Erythroblast (primary cell): ENCODE measurements around the gene EPHB1.

Experiments used
- GATA1 ChIP-seq: IDR thresholded peaks from 2 replicates; pipeline ENCODE4 v1.6.1; 2011; ENCODE audit warnings: low read depth, mild to moderate bottlenecking, control low read depth, low read length, moderate library complexity
- POLR2A ChIP-seq: IDR thresholded peaks from 2 replicates; pipeline ENCODE4 v1.6.1; 2011; ENCODE audit warnings: mild to moderate bottlenecking, low read length

DNA sequence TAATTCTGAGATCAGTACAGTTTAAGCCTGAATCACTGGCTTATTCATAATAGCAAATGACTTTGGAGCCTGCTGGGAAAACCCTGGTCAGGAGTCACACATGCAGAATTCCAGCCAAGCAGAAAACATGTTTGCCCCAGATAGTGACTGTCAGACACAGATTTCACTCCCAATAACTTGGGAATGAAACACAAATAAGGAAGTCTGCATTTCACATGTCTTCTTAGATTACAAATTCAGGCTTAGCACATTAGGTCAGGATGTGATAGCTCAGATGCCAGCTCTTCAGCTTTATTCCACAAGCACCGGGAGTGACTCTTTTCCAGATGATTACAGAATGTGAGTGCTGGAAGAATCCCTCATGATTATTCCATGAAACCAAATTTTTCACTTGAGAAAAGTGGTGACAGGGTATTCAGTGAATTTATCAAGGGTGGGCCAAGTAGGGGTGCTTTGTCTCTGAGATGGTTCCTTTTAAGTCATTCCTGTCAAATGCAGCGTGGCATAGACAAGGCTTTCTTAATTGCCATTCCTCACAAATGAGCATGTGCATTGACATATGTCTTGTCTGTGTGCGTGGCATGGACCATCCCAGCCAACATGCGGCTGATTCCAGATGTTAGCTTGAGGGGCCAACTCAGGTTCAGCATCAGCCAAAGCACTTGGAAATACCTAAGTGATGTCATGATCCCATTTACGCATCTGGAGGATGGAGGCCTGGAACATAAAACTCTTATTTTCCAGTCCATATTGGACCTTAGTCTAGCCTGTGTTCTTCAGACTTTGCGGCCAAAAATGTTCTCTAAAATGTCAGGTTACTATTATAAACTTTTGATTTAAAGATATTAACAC is 191.0 kb downstream of the EPHB1 start:
- no peak for TF ChIP-seq POLR2A
- no peak for TF ChIP-seq GATA1
